NCI-H526 (cell line): Measurements from ENCODE around the gene CD248.
"Not testable (repeated sequence)": the region's sequence is repeated elsewhere in the genome, so short reads cannot be mapped to it uniquely, and the experiment has no call there.

ENCODE experiments used
- DNase-seq, 2 experiments: peaks; one replicate each; lab custom pipeline; 2025; lab: John Stamatoyannopoulos, UW

Gene CD248

GRCh38 chr11:66316849-66317251 is at the start of gene CD248:
CD248 (minus strand) TSS chr11:66317044; CDS start chr11:66317027, 17 bp downstream.
- no peak for DNase-seq

GRCh38 chr11:66365711-66366619 is 49.1 kb upstream of the CD248 start:
- no peak for DNase-seq

GRCh38 chr11:66365166-66365565 is 48.3 kb upstream of the CD248 start:
- DNase-seq: no peak

GRCh38 chr11:66363805-66364535 is 47.1 kb upstream of the CD248 start:
- peak; percentile 65 to 71 for DNase-seq

GRCh38 chr11:66363187-66363601 is 46.4 kb upstream of the CD248 start:
- no peak for DNase-seq

- DNase-seq: no peak
Measured at GRCh38 chr11:66362481-66363147, 45.8 kb upstream of the CD248 start.

- no peak for DNase-seq
Measured at GRCh38 chr11:66361502-66361941, 44.7 kb upstream of the CD248 start.

GRCh38 chr11:66360406-66361073 is 43.7 kb upstream of the CD248 start:
- no peak for DNase-seq

- no peak for DNase-seq
Measured at GRCh38 chr11:66359662-66360087, 42.8 kb upstream of the CD248 start.

GRCh38 chr11:66350560-66351235 is 33.9 kb upstream of the CD248 start:
- DNase-seq: not testable (repeated sequence)

- no peak for DNase-seq
Measured at GRCh38 chr11:66349084-66349386, 32.2 kb upstream of the CD248 start.

- DNase-seq: peak; percentile 92 to 96
Measured at GRCh38 chr11:66347425-66348276, 30.8 kb upstream of the CD248 start, which contains the start of gene B4GAT1. B4GAT1 (minus strand) TSS chr11:66347629; CDS start chr11:66347545, 84 bp downstream.

GRCh38 chr11:66346476-66347424 is 29.9 kb upstream of the CD248 start:
- peak in 1 of 2 experiments; percentile 70 for DNase-seq

GRCh38 chr11:66345316-66345649 is 28.4 kb upstream of the CD248 start:
- no peak for DNase-seq

GRCh38 chr11:66344550-66345315 is 27.9 kb upstream of the CD248 start, which contains the start of gene BRMS1:
BRMS1 (minus strand) TSS chr11:66345104; CDS start chr11:66342234, 2,870 bp downstream.
- DNase-seq: peak; percentile 96 to 98

GRCh38 chr11:66343176-66343575 is 26.3 kb upstream of the CD248 start:
- DNase-seq: no peak

GRCh38 chr11:66341502-66342126 is 24.8 kb upstream of the CD248 start:
- DNase-seq: no peak
